NCI-H146 treated with DMSO at 0.1 percent for 48 hours (cell line): ENCODE results near the gene KCNJ6.
"Not testable (repeated sequence)": the region's sequence is repeated elsewhere in the genome, so short reads cannot be mapped to it uniquely, and the experiment has no call there.

Experiments used
- DNase-seq: peaks from one replicate; lab custom pipeline; 2025; ENCODE audit not compliant: unreplicated experiment; lab: John Stamatoyannopoulos, UW

KCNJ6 gene

GRCh38 chr21:37686991-37687810, 229.1 kb downstream of the KCNJ6 start:
- DNase-seq, result no peak

GRCh38 chr21:37684547-37684946, 231.7 kb downstream of the KCNJ6 start:
- no peak for DNase-seq

- no peak for DNase-seq
These were observed 232.2 kb downstream of the KCNJ6 start for GRCh38 chr21:37684115-37684493.

DNA sequence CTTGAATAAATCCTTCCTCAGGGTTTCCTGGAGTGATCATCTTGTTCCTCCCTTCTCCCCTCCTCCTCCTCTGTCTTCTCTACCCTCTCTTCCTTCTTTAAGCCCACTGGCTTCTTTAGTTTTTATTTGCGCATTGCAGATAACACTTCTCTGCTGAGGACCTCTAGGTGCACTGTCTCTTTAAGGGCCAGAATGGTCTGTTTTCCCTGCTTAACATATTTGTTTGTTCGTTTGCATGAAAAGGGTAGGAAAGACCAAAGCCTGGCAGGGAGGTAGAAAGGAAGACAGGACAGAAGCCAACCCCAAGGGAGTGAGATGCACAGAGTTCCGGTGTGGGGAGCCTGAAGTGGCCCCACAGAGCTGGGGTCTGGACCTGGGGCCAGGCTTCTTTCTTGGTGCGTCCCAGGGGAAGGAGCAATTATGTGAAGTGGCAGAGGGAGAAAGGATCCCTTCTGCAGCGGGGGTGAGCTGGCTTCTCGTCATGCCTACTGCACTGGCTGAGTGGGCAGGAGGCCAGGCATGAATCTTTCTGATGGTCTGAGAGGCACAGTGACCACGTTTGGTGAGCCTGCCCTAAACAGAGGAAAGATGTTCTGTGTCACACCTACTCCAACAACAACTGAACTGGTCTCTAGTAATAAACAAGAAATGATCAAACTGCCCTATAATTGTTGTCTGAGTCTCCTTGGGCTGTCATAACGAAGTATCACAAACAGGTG, 232.7 kb downstream of the KCNJ6 start:
- DNase-seq, result no peak

- no peak for DNase-seq
These were observed 233.3 kb downstream of the KCNJ6 start for GRCh38 chr21:37682966-37683365.

DNA sequence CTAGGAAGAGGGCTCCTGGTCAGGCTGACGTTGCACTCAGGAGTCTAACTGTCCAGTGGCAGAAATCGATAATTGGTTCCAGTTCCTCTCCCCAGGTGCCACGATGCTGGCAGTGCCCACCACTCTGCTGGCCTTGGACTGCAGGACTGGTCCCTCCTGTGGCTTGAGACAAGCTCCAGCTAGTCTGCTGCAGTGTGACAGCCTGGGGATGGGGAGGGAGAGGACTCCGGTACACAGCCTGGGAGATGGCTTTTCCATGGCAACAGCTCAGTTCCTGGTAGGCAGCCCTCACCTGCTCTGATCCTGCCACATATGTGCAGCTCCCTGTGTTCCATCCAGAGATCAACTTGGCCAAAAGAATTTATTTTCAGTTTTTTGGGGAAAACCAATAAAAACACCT, 239.3 kb downstream of the KCNJ6 start:
- DNase-seq, result no peak

DNA sequence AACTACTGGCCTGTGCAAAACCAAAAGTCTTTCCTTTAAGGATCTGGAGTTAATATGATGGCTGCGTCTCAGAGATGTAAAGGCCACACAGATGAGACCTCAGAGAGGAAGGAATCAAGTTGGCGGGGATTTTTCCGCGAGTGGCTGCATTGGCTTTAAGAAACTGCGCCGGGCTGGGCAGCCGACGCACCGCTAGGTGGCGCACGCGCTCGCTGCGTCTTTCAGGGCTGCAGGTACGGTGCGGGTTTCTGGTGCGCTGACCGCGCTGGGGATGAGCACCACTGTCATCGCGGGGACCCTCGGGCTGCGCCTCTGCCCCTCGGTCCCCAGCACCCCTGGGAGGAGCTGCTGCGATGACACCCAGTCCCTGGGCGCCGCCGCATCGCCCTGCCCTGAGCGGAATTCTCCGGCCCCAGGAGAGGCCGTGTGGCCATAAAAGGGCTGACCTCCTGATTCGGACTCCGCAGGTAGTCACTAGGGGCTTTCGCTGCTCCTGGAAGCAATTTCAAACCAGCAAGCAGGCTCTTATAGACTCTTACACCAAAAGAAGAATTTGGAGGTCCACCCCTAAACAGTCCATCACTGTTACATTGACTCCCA, 241.0 kb downstream of the KCNJ6 start:
- no peak for DNase-seq

GRCh38 chr21:37673801-37674575, 242.3 kb downstream of the KCNJ6 start:
- no peak for DNase-seq

DNA sequence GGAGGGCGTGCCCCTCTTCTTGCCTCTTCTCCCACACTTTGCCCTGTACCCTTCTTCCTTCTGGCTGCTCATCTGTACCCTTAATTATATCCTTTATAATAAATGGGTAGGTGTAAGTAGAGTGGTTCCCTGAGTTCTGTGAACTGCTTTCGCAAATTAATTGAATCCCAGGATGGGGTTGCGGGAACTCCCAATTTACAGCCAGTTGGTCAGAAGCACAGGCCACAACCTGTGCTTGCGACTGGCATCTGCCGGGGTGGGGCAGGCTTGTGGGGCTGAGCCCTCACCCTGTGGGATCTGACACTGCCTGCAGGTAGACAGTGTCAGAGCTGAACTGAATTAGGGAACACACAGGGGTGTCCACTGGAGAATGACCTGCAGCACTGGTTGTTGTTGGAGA, 244.9 kb downstream of the KCNJ6 start:
- no peak for DNase-seq

DNA sequence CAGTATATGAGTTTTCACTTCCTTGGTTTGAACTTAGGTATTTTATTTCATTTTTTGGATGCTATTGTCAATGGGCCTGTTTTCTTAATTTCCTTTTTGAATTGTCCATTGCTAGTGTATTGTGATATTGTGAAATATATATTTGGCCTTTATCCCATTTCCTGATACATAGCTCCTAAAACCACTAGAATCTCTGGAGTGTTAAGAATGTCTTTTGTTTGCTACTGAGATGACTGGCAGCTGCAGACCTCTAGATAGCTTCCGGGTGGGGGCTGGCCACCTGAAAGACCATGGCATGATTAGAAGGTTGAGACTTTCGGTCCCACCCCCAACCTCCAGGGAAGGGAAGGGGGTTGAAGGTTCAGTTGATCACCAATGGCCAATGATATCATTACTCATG, 245.4 kb downstream of the KCNJ6 start:
- no peak for DNase-seq

DNA sequence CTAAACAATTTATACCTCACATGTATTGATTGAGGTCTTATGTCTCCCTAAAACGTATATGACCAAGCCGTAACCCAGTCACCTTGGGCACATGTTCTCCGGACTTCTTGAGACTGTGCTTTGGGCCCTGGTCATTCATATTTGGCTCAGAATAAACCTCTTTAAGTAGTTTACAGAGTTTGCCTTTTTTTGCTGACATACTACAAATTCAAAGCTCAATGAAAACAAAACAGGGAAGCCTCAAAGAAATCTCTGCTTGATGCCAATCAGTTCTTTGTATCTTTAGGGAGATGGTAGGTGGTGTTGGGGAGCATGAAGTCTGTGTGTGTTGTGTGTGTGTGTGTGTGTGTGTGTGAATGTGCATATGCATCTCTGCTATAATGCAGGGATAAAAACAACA, 247.0 kb downstream of the KCNJ6 start:
- no peak for DNase-seq

DNA sequence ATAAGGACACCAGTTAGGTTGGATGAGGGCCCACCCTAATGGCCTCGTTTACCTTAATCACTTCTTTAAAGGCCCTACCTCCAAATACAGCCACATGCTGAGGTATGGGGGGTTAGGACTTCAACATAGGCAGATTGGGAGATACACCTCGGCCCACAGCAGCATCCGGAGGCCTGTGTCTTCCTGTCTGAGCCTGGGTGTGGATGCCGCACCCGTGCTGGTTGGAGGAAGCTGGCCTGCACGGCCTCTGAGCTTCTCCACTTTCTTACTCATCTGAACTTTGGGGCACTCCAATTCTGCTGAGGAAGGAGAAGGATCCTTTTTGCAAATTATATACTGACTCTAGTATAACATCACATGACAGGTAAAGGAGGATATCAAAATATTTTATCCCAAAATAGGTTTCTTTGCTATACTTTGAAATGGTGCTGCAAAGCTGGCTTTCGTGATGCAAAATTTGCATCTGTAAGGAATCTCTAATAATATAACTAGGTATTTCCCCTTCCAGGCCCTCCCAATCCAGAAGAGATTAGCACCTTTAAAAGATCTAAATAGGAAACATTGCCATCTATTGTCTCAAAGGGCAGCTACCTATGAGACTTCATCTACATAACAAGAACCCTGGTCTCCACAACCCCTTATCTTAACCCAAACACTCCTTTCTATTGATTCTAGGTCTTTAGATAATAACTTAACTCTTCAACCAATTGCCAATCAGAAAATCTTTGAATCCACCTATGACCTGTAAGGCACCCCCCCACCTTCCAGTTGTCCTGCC, 247.6 kb downstream of the KCNJ6 start:
- no peak for DNase-seq

DNA sequence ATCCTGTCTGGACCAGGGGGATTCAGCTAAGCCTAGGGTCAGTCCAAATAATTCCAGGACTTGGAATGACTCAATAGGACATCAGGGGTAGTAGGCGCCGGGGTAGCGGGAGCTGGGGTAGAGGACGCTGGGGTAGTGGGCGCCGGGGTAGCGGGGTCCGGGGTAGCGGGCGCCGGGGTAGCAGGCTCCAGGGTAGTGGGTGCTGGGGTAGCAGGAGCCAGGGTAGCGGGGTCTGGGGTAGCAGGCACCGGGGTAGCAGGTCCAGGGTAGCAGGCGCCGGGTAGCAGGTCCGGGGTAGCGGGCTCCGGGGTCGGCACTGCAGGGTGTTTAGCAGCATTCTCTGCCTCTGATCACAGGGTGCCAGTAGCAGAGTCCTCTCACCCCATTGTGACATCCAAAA, 248.9 kb downstream of the KCNJ6 start:
- DNase-seq, result no peak

- DNase-seq, result no peak
These were observed 250.8 kb downstream of the KCNJ6 start for GRCh38 chr21:37665230-37666024.

- not testable (repeated sequence) for DNase-seq
These were observed 254.0 kb downstream of the KCNJ6 start for GRCh38 chr21:37662227-37662626.

DNA sequence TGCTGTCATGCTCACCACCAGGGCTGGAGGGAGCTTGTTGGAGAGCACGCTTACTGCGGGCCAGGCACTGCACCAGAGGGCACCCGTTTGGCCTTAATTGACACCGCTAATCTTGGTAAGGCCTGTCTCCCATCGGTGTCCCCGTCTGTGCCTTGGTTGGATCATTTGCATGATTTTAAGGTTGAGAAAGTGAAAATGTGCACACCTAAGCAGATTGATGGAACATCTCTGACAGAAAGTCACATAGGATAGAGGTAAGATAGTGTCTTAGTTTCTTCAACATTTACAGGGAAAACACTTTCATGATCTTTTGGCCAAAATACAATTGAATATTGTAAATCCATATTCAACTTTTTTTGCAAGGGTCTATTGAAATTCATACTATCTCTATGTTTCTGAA, 255.5 kb downstream of the KCNJ6 start:
- DNase-seq, result no peak

GRCh38 chr21:37659874-37660273, 256.4 kb downstream of the KCNJ6 start:
- DNase-seq, result no peak

DNA sequence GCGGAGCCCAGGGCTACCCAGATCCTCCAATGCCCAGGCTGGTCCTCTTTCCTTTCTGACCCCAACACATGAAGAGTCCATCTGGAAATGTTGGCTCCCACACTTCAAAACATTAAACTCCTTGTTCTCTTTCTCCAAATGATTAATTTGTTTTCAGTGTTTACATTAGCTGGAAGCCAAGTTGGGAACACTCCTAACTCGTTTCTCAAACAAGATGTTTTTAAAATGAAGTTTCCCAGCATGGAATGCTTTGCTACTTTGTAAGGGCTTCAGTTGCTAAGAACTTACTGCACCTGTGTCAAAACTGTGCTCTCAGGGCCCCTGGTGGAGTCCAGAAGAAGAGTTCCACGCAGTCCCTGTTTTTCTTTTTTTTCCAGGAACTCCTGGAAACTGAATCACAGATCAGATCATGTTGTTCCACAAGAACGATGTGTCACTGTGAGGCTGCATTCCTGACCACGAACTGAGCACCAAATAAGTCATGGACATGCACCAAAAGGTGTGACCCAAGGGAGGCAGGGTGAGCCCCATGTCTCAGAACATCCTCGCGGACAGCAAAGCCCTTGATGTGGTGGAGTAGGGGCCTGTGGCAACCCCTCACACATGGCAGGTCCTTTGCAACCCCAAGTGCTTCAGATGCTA, 257.3 kb downstream of the KCNJ6 start:
- DNase-seq, result no peak

GRCh38 chr21:37658121-37658816, 258.0 kb downstream of the KCNJ6 start:
- DNase-seq, result no peak
